ENCODE measurements around the gene TNFRSF19. TPM values are rescaled to one million over a fixed set of nuclear protein-coding genes. Genes with fewer than 3 reads are reported as not detected.

TNFRSF19 gene
- total RNA-seq, 1 donor from 2014 or later: 19.0 TPM

GRCh38 chr13:23666582-23666981, 96.4 kb downstream of the TNFRSF19 start:
- DNase-seq (ENCODE audit: low spot score, unreplicated experiment): no peak
- Mint-ChIP-seq H3K27me3 (no peaks in the 10 kb centered on the region), H3K9me3 (ENCODE audit: low read depth) (peaks cover 14% of the 10 kb centered on the region), H3K4me1 (ENCODE audit: low read depth) (peaks cover 7% of the 10 kb centered on the region), H3K27ac (no peak overlapping the region), H3K4me3 (ENCODE audit: low read depth) (no peak overlapping the region), H3K36me3 (ENCODE audit: insufficient read depth) (peaks cover 23% of the 10 kb centered on the region)
- no peak for TF ChIP-seq CTCF (IDR thresholded peaks at IDR 0.05; ENCODE audit: unreplicated experiment)

GRCh38 chr13:23667750-23668149, 97.5 kb downstream of the TNFRSF19 start:
- Mint-ChIP-seq H3K9me3 (ENCODE audit: low read depth) (peaks cover 3% of the 10 kb centered on the region), H3K27ac (no peak overlapping the region), H3K4me3 (ENCODE audit: low read depth) (no peak overlapping the region), H3K27me3 (no peaks in the 10 kb centered on the region), H3K4me1 (ENCODE audit: low read depth) (peaks cover 7% of the 10 kb centered on the region), H3K36me3 (ENCODE audit: insufficient read depth) (peaks cover 14% of the 10 kb centered on the region)
- TF ChIP-seq CTCF (IDR thresholded peaks at IDR 0.05; ENCODE audit: unreplicated experiment): peak; percentile 10
- no peak for DNase-seq (ENCODE audit: low spot score, unreplicated experiment)

GRCh38 chr13:23668562-23668961, 98.3 kb downstream of the TNFRSF19 start:
- Mint-ChIP-seq H3K27ac (no peak overlapping the region), H3K27me3 (no peaks in the 10 kb centered on the region)
- TF ChIP-seq CTCF (IDR thresholded peaks at IDR 0.05; ENCODE audit: unreplicated experiment): no peak

GRCh38 chr13:23670793-23671192, 100.6 kb downstream of the TNFRSF19 start:
- H3K4me3 Mint-ChIP-seq (ENCODE audit: low read depth): no peak overlapping the region
- no peak for DNase-seq (ENCODE audit: low spot score, unreplicated experiment)
- TF ChIP-seq CTCF (IDR thresholded peaks at IDR 0.05; ENCODE audit: unreplicated experiment): no peak
- H3K4me1 Mint-ChIP-seq (ENCODE audit: low read depth): peaks cover 7% of the 10 kb centered on the region
- peaks cover 13% of the 10 kb centered on the region for H3K36me3 Mint-ChIP-seq (ENCODE audit: insufficient read depth)
- H3K27me3 Mint-ChIP-seq: no peaks in the 10 kb centered on the region
- no peaks in the 10 kb centered on the region for H3K9me3 Mint-ChIP-seq (ENCODE audit: low read depth)
- no peak overlapping the region for H3K27ac Mint-ChIP-seq

More at GRCh38 chr13:23668562-23668961, 98.3 kb downstream of the TNFRSF19 start:
- no peak for DNase-seq (ENCODE audit: low spot score, unreplicated experiment)
- no peaks in the 10 kb centered on the region for H3K9me3 Mint-ChIP-seq (ENCODE audit: low read depth)
- no peak overlapping the region for H3K4me3 Mint-ChIP-seq (ENCODE audit: low read depth)
- H3K36me3 Mint-ChIP-seq (ENCODE audit: insufficient read depth): peaks cover 9% of the 10 kb centered on the region
- peaks cover 7% of the 10 kb centered on the region for H3K4me1 Mint-ChIP-seq (ENCODE audit: low read depth)

- Mint-ChIP-seq H3K9me3 (ENCODE audit: low read depth) (no peaks in the 10 kb centered on the region), H3K36me3 (ENCODE audit: insufficient read depth) (peaks cover 13% of the 10 kb centered on the region), H3K4me3 (ENCODE audit: low read depth) (no peak overlapping the region), H3K27ac (no peak overlapping the region), H3K27me3 (no peaks in the 10 kb centered on the region), H3K4me1 (ENCODE audit: low read depth) (peaks cover 7% of the 10 kb centered on the region)
- no peak for DNase-seq (ENCODE audit: low spot score, unreplicated experiment)
- TF ChIP-seq CTCF (IDR thresholded peaks at IDR 0.05; ENCODE audit: unreplicated experiment): no peak
These were observed 101.2 kb downstream of the TNFRSF19 start for GRCh38 chr13:23671377-23671776.

Data from progenitor cell of endocrine pancreas (in vitro differentiated cells).